Hepatocyte (in vitro differentiated cells): Measurements from ENCODE around the gene ETV6.

Experiments
- EZH2 ChIP-seq: fragments of 200-600 bp; sonication (generic); IDR thresholded peaks from 2 replicates; pipeline ENCODE4 v1.6.1; 2016; ENCODE audit warnings: antibody characterized with exemption, mild to moderate bottlenecking, borderline replicate concordance
- TF ChIP-seq, protein P1 (sequence below): fragments of 200-600 bp; sonication (generic); IDR thresholded peaks from 2 replicates; pipeline ENCODE4 v1.5.1; 2016; ENCODE audit warnings: antibody characterized with exemption, mild to moderate bottlenecking; ENCODE audit not compliant: poor library complexity

DNA sequence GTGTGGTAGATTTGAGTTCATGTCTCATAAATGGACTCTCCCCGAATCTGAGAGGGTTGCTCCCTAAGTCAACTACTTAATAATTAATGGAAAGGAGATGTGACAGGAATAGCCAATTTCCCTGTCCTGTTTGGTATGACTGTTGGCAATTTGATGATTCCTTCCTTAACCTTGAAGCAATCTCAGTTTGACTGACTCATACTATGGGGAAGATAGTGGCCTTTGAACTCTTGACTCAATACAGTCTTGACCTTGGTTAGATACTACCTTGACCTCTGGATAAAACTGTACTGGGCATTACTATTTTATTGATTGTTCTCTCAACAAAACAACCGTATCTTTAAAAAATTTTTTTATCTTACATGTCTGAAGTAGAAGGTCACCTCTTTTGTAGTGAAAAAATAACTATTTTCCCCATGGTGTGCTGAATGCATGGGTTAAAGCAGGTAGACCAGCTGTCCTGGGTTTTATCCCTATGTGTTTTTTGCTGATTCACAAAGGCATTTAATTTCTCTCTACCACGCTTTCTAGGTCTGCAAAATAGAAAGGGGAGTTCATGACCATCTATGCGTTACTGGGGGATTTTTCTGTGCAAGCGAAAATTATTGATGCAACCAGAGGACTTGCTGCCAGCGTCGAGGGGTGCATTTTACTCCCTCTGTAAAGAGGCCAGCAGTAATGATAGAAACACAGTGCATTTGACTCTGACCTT lies 80.1 kb downstream of the ETV6 start:
- TF ChIP-seq, protein P1, sequence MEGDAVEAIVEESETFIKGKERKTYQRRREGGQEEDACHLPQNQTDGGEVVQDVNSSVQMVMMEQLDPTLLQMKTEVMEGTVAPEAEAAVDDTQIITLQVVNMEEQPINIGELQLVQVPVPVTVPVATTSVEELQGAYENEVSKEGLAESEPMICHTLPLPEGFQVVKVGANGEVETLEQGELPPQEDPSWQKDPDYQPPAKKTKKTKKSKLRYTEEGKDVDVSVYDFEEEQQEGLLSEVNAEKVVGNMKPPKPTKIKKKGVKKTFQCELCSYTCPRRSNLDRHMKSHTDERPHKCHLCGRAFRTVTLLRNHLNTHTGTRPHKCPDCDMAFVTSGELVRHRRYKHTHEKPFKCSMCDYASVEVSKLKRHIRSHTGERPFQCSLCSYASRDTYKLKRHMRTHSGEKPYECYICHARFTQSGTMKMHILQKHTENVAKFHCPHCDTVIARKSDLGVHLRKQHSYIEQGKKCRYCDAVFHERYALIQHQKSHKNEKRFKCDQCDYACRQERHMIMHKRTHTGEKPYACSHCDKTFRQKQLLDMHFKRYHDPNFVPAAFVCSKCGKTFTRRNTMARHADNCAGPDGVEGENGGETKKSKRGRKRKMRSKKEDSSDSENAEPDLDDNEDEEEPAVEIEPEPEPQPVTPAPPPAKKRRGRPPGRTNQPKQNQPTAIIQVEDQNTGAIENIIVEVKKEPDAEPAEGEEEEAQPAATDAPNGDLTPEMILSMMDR, result no peak
- no peak for TF ChIP-seq EZH2
